A673 (cell line): ENCODE data around the gene UTP11. TPM values are rescaled to one million over a fixed set of nuclear protein-coding genes. Genes with fewer than 3 reads are reported as not detected.

Experiments
- BruUV-seq: library from RNA; stranded (reverse); fragments of 400-500 nt; replicated peaks from 2 replicates; lab custom pipeline; 2021; lab: Mats Ljungman, UMichigan
- CTCF ChIA-PET: fragments of 300-600 bp; sonication (Branson Sonifier 250); formaldehyde crosslinking; loops from one replicate; lab custom pipeline; 2022; ENCODE audit warnings: antibody characterized with exemption; lab: Charles Lee
- POLR2A ChIA-PET: fragments of 300-600 bp; sonication (Branson Sonifier 250); formaldehyde crosslinking; loops from one replicate; lab custom pipeline; 2022; ENCODE audit warnings: antibody characterized with exemption; ENCODE audit not compliant: low non-redundant PET; lab: Charles Lee
- DNase-seq: peaks from one replicate; pipeline ENCODE4 v3.0.0-alpha.2; 2015; ENCODE audit warnings: low spot score
- H3K27ac ChIP-seq: fragments of 200-600 bp; sonication (generic); 2 replicates; pipeline ENCODE4 v1.5.1; 2016; ENCODE audit warnings: mixed run types, low read depth, mild to moderate bottlenecking, mixed read lengths, antibody characterized with exemption, low read length; ENCODE audit not compliant: poor library complexity, severe bottlenecking
- H3K27me3 ChIP-seq: fragments of 200-600 bp; sonication (generic); replicated peaks from 2 replicates; pipeline ENCODE4 v1.6.1; 2017; ENCODE audit warnings: mixed run types, low read depth, mild to moderate bottlenecking, mixed read lengths, antibody characterized with exemption, low read length; ENCODE audit not compliant: insufficient read depth, poor library complexity
- H3K36me3 ChIP-seq: fragments of 200-600 bp; sonication (generic); 2 replicates; pipeline ENCODE4 v1.6.1; 2016; ENCODE audit warnings: mixed run types, mild to moderate bottlenecking, mixed read lengths, antibody characterized with exemption, low read length; ENCODE audit not compliant: insufficient read depth, poor library complexity, severe bottlenecking
- H3K4me1 ChIP-seq: fragments of 200-600 bp; sonication (generic); 2 replicates; pipeline ENCODE4 v1.6.1; 2017; ENCODE audit warnings: mixed run types, mild to moderate bottlenecking, mixed read lengths, antibody characterized with exemption, low read length; ENCODE audit not compliant: insufficient read depth, poor library complexity, severe bottlenecking
- H3K4me3 ChIP-seq: fragments of 200-600 bp; sonication (generic); 2 replicates; pipeline ENCODE4 v1.5.1; 2016; ENCODE audit warnings: low read depth, mixed run types, mild to moderate bottlenecking, mixed read lengths, low read length; ENCODE audit not compliant: poor library complexity, severe bottlenecking
- H3K9me3 ChIP-seq: fragments of 200-600 bp; sonication (generic); 2 replicates; pipeline ENCODE4 v1.6.1; 2016; ENCODE audit warnings: mixed run types, low read depth, mild to moderate bottlenecking, mixed read lengths, antibody characterized with exemption, low read length; ENCODE audit not compliant: poor library complexity, severe bottlenecking
- CTCF ChIP-seq: fragments of 300-800, 200-600 bp; sonication (generic); conservative IDR thresholded peaks from 2 replicates; pipeline ENCODE4 v1.5.1; 2017; ENCODE audit warnings: low read depth, mild to moderate bottlenecking, antibody characterized with exemption, low read length, moderate library complexity, mixed read lengths
- EZH2 ChIP-seq: fragments of 200-600 bp; sonication (generic); IDR thresholded peaks from 2 replicates; pipeline ENCODE4 v1.6.1; 2017; ENCODE audit warnings: borderline replicate concordance, low read depth, mild to moderate bottlenecking, mixed read lengths, antibody characterized with exemption, low read length; ENCODE audit not compliant: poor library complexity, severe bottlenecking
- intact Hi-C: fragments of 100-400 bp; cut with micrococcal nuclease; formaldehyde crosslinking; loops from one replicate; pipeline ENCODE4 v1.10.0; 2022; ENCODE audit not compliant: unreplicated experiment
- total RNA-seq: library from RNA; stranded (reverse); gene quantifications from 2 replicates; pipeline ENCODE4 v1.2.3, GENCODE V29; 2021

The UTP11 gene
- total RNA-seq, 1 experiment from 2014 or later: 113 TPM

- Histone ChIP-seq H3K4me1 (peaks cover 50% of the 10 kb centered on the region), H3K9me3 (no peaks in the 10 kb centered on the region), H3K27me3 (no peaks in the 10 kb centered on the region), H3K27ac (peak overlapping the region; percentile 93), H3K36me3 (peaks cover 38% of the 10 kb centered on the region), H3K4me3 (peak overlapping the region; percentile 13)
- intact Hi-C loops: loop anchor here (2.0 kb wide), 1 partner anchor 787 kb away; no protein-coding TSS in a partner anchor
- CTCF ChIA-PET: interaction anchor here (1.3 kb wide), 1 partner anchor 32 kb away, joined by 9 read pairs; no protein-coding TSS in a partner anchor
- POLR2A ChIA-PET: interaction anchor here (0.5 to 1.0 kb wide), 5 partner anchors 12 to 348 kb away, joined by 3 to 4 read pairs (median 3); no protein-coding TSS in a partner anchor
- TF ChIP-seq CTCF: no peak
- no peak for TF ChIP-seq EZH2
- DNase-seq: peak; percentile 69
- no TSS peak for BruUV-seq
These were observed 27.0 kb downstream of the UTP11 start for GRCh38 chr1:38039331-38040088.

- CTCF ChIA-PET: interaction anchor here (0.5 to 1.0 kb wide), 2 partner anchors 10 to 30 kb away, joined by 3 to 7 read pairs; no protein-coding TSS in a partner anchor
- BruUV-seq: no TSS peak
- intact Hi-C loops: loop anchor here (2.0 kb wide), 1 partner anchor 785 kb away; no protein-coding TSS in a partner anchor
These were observed 29.7 kb downstream of the UTP11 start for GRCh38 chr1:38041936-38042834.

GRCh38 chr1:38043036-38043747, 30.7 kb downstream of the UTP11 start:
- Histone ChIP-seq H3K36me3 (peaks cover 45% of the 10 kb centered on the region), H3K4me1 (peaks cover 40% of the 10 kb centered on the region), H3K9me3 (no peaks in the 10 kb centered on the region), H3K27me3 (no peaks in the 10 kb centered on the region), H3K27ac (peak overlapping the region; percentile 93), H3K4me3 (peak overlapping the region; percentile 91)
- no TSS peak for BruUV-seq
- POLR2A ChIA-PET: no interaction called here
- no peak for DNase-seq
- TF ChIP-seq EZH2 (no peak), CTCF (no peak)
- CTCF ChIA-PET: no interaction called here
- intact Hi-C loops: no loop called here

More at GRCh38 chr1:38041936-38042834, 29.7 kb downstream of the UTP11 start:
- TF ChIP-seq EZH2: no peak
- DNase-seq: no peak
- Histone ChIP-seq H3K36me3 (peaks cover 45% of the 10 kb centered on the region), H3K27me3 (no peaks in the 10 kb centered on the region), H3K4me1 (peaks cover 49% of the 10 kb centered on the region), H3K9me3 (no peaks in the 10 kb centered on the region), H3K4me3 (peak overlapping the region; percentile 91), H3K27ac (peak overlapping the region; percentile 93)
- POLR2A ChIA-PET: interaction anchor here (0.5 to 1.1 kb wide), 4 partner anchors 12 to 776 kb away, joined by 3 to 6 read pairs (median 4); no protein-coding TSS in a partner anchor
